HG02870 (cell line): Measurements from ENCODE around the gene ATAD3A.

Source experiments
- ATAC-seq: cut with Tn5 transposase; IDR thresholded peaks from one replicate; pipeline ENCODE4 v1.9.1; 2021; ENCODE audit warnings: mild to moderate bottlenecking, moderate library complexity; ENCODE audit not compliant: unreplicated experiment

ATAD3A gene

DNA sequence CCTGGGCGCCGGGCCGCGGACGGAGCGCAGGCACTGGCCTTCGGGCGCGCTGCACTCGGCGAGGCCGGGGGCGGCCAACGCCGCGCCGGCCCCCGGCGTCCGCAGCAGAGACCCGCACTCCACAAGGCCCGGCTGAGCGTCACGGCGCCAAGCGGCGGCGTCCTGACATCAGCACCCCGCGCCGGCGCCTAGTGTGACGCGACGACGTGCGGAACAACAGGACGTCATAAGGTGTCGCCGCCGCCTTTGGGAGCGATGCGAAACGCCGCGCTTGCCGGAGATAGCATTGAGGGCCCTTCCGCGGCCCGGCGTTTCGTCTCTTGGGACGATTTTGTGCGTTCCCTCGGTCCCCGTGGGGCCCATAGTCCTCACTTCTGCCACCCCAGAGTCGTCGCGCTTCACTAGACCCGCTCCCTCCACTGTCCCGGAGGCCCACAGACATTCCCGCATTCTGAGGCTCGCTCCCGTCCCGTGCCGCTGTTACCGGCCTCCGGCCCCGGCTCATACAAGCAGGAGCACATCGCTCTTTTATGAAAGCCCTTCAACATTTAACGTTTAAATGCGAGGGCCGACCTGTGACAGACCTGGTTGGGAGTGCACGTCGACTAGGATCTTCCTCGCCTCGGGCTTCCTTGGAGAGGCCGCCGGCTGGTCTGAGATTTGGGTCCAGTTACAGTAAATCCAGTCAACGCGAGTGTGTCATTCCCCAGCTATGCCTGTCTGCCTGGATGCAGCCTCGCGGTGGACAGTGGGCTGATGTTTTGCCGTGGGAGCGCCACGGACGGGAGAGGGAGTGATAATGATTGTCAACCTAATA is 63.0 kb downstream of the ATAD3A start, which contains the start of gene SSU72:
SSU72 (minus strand) TSS at position 143 of the 817 bp plus-strand sequence. CDS start 306 bp downstream, outside the sequence.
- peak; percentile 76 for ATAC-seq

DNA sequence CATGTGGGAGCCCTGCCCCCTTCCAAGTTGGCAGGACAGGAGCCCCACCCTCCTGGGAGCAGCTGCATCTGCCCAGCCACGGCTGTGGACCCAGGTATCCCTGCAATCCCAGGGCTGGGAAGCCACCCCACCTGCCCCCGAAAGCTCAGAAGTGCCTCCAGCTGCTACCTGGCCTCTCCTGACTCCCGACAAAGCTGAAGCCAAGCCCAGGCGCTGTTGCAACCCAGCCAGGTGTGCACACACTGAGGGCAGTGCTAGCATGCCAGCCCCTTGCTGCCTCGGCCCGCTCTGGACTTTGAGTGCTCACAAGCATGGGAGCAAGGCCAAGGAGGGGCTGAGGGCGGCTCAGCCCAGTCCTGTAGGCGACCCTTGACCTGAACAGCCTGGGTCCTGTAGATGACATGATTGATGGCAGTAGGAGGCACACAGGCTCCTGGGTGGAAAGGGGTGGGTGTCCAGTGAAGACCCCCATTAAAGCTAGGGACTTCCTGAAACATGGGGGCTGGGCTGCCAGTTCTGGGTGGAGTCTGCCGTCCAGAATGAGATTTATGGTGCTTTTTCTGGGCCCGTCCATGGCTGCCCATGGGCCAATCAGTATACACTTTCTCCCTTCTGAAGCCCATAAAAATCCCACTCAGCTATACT is 65.5 kb downstream of the ATAD3A start:
- no peak for ATAC-seq

DNA sequence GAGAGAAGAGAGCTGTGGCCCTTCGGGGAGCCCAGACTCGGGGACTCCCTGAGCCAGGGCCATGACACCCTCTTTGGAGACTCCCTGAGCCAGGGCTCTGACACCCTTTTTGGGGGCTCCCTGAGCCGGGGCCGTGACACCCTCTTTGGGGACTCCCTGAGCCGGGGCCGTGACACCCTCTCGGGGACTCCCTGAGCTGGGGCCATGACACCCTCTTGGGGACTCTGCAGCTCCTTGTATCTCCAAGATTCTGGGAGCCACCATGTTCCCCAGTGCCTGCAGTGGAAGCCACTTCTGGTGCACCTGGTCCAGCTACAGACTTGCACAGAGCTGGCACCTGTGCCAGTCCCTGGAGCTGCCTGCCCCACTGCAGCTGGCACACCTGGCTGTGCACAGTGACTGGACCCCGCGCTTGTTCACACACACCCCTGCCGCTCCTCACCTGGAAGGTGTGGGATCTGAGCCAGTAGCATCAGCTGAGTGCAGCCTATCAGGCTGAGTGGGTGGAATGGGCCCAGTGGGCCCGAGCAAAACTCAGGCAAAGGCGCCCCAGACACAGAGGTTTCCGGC is 66.5 kb downstream of the ATAD3A start:
- ATAC-seq, result no peak

DNA sequence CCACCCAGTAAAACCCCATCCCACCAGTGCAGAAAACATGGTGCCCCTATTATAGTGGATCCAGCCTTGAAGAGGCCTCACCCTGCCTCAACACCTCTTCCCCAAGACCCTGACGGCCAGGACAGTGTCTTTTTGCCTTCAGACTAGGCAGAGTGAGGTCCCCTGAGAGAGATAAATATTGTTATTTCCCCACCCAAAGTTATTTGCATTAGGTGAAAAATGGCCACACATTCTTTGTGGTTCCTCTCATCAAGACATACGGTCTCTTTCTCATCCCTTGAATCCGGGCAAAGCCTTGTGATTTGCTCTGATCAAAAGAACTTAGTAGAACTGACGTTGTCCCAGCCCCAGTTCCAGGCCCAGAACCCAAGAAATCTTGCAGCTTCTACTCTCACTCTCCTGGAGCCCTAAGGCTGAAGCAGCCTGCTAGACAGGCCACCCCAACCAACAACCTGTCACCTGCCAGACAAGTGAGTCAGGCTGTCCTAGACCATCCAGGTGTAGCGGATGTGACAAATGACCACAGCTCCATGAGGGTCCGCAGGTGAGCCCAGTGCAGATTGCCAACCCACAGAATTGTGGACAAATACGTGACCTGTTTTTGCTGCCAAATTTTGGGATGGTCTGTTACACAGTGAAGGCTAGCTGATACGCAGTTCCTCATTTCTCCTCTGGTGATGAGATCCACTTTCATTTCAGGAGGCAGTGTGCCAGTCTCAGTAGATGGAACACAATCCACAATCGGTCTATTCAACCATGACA is 70.8 kb downstream of the ATAD3A start:
- ATAC-seq, result no peak

DNA sequence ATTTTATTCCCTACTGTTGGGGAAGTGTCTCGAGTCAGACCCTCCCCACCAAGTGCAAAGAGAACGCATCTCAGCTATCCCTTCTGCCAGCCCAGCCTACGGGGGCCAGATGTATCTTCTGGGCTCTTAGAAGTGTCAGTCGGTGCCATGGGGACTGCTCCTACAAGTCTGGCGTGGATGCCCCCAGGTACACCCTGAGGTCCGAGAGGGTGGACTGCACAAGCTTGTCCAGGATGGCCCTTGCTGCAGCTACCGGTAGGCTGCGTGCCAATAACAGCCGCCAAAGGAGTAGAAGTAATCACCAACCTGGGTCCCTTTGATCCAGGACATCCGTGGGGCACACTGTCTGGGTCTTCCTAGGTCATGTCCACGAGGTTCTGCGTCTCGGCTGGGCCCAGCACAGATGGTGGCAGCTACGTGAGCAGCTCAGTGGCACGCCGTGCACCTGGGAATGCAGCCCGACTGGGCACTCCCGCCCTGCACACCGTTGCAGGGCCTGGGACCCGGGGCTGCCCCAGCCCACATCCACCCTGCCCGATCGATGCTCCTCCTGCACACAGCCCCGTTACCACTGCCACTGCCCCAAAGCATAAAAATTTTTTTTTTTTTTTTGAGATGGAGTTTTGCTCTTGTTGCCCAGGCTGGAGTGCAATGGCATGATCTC is 71.5 kb downstream of the ATAD3A start:
- no peak for ATAC-seq
